IMR-90 (cell line): ENCODE results near the gene THAP9. TPM values are rescaled to one million over a fixed set of nuclear protein-coding genes. Genes with fewer than 3 reads are reported as not detected.

Experiments used
- ATAC-seq: fragments of 200-7000 bp; cut with Tn5 transposase; 2 replicates; pipeline ENCODE4 v1.9.1; 2020; ENCODE audit warnings: low read depth, mild to moderate bottlenecking, moderate library complexity
- BruUV-seq: library from RNA; stranded (reverse); fragments of 400-500 nt; replicated peaks from 2 replicates; lab custom pipeline; 2021; lab: Mats Ljungman, UMichigan
- CTCF ChIA-PET: fragments of 300-600 bp; formaldehyde crosslinking; extraction: SDS; loops from one replicate; lab custom pipeline; 2021; ENCODE audit warnings: antibody characterized with exemption; lab: Yijun Ruan, JAX
- POLR2A ChIA-PET: fragments of 300-600 bp; sonication (Branson Sonifier 250); formaldehyde crosslinking; loops from one replicate; lab custom pipeline; 2022; ENCODE audit warnings: antibody characterized with exemption; ENCODE audit not compliant: unreplicated experiment; lab: Charles Lee
- DNase-seq: peaks from one replicate; pipeline ENCODE4 v3.0.0; 2013
- H2AFZ ChIP-seq: replicated peaks from 2 replicates; pipeline ENCODE3; 2013; ENCODE audit warnings: low read length, mild to moderate bottlenecking; ENCODE audit not compliant: poor library complexity
- H2AK5ac ChIP-seq: 2 replicates; pipeline ENCODE4 v1.6.1; 2013; ENCODE audit warnings: low read depth, low read length, inconsistent platforms
- H2AK9ac ChIP-seq: replicated peaks from 2 replicates; pipeline ENCODE3; 2013; ENCODE audit warnings: mild to moderate bottlenecking, low read depth, low read length, moderate library complexity; ENCODE audit not compliant: poor library complexity
- H2BK120ac ChIP-seq: 2 replicates; pipeline ENCODE4 v1.6.1; 2013; ENCODE audit warnings: low read depth, low read length, inconsistent platforms
- H2BK15ac ChIP-seq: 3 replicates; pipeline ENCODE4 v1.6.1; 2013; ENCODE audit warnings: low read depth, low read length, inconsistent platforms
- H2BK20ac ChIP-seq: 2 replicates; pipeline ENCODE4 v1.6.1; 2013; ENCODE audit warnings: low read depth, mild to moderate bottlenecking, inconsistent platforms, low read length, moderate library complexity
- H2BK5ac ChIP-seq: 2 replicates; pipeline ENCODE4 v1.6.1; 2013; ENCODE audit warnings: mild to moderate bottlenecking, low read depth, low read length, inconsistent platforms; ENCODE audit not compliant: poor library complexity, severe bottlenecking
- H3K14ac ChIP-seq: replicated peaks from 2 replicates; pipeline ENCODE4 v1.6.1; 2013; ENCODE audit warnings: low read depth, low read length, inconsistent platforms
- H3K18ac ChIP-seq: 2 replicates; pipeline ENCODE4 v1.6.1; 2013; ENCODE audit warnings: low read depth, low read length, control low read depth
- H3K23ac ChIP-seq: 2 replicates; pipeline ENCODE4 v1.6.1; 2013; ENCODE audit warnings: low read depth, low read length, inconsistent platforms
- H3K27ac ChIP-seq: 2 replicates; pipeline ENCODE4 v1.5.1; 2013; ENCODE audit warnings: mild to moderate bottlenecking, control low read depth, low read length; ENCODE audit not compliant: insufficient read depth
- H3K27me3 ChIP-seq: 2 replicates; pipeline ENCODE4 v1.6.1; 2013; ENCODE audit warnings: low read length; ENCODE audit not compliant: control insufficient read depth, insufficient read depth
- H3K36me3 ChIP-seq: 2 replicates; pipeline ENCODE4 v1.6.1; 2013; ENCODE audit warnings: low read length, mixed read lengths; ENCODE audit not compliant: control insufficient read depth, insufficient read depth
- H3K4ac ChIP-seq: 2 replicates; pipeline ENCODE4 v1.6.1; 2013; ENCODE audit warnings: low read depth, low read length, inconsistent platforms
- H3K4me1 ChIP-seq: 2 replicates; pipeline ENCODE4 v1.6.1; 2013; ENCODE audit warnings: low read length, mixed read lengths; ENCODE audit not compliant: control insufficient read depth, insufficient read depth
- H3K4me2 ChIP-seq: 2 replicates; pipeline ENCODE4 v1.6.1; 2013; ENCODE audit warnings: low read depth, mild to moderate bottlenecking, control low read depth, low read length, moderate library complexity
- H3K4me3 ChIP-seq: 2 replicates; pipeline ENCODE4 v1.5.1; 2013; ENCODE audit warnings: low read depth, mild to moderate bottlenecking, control low read depth, low read length, moderate library complexity; ENCODE audit not compliant: insufficient read depth
- H3K56ac ChIP-seq: 2 replicates; pipeline ENCODE4 v1.6.1; 2013; ENCODE audit warnings: low read length, inconsistent platforms; ENCODE audit not compliant: insufficient read depth; ENCODE audit errors: extremely low read depth
- H3K79me1 ChIP-seq, 2 experiments: 2 replicates each; pipeline ENCODE4 v1.6.1; 2013; ENCODE audit warnings: low read length in 2 of 2, inconsistent platforms in 1 of 2, low read depth in 1 of 2
- H3K9ac ChIP-seq: 2 replicates; pipeline ENCODE4 v1.6.1; 2013; ENCODE audit warnings: low read depth, low read length, control low read depth
- H3K9me1 ChIP-seq: 2 replicates; pipeline ENCODE4 v1.6.1; 2013; ENCODE audit warnings: low read length, inconsistent platforms; ENCODE audit not compliant: insufficient read depth
- H3K9me3 ChIP-seq: 2 replicates; pipeline ENCODE4 v1.6.1; 2013; ENCODE audit warnings: low read length; ENCODE audit not compliant: control insufficient read depth, insufficient read depth
- H4K20me1 ChIP-seq: 2 replicates; pipeline ENCODE4 v1.6.1; 2013; ENCODE audit warnings: low read length, inconsistent platforms; ENCODE audit not compliant: insufficient read depth
- H4K5ac ChIP-seq: 2 replicates; pipeline ENCODE4 v1.6.1; 2013; ENCODE audit warnings: mild to moderate bottlenecking, low read depth, low read length, control low read depth
- H4K8ac ChIP-seq, 2 experiments: 2 replicates each; pipeline ENCODE4 v1.6.1; 2013; ENCODE audit warnings: low read depth in 2 of 2, low read length in 2 of 2, control low read depth in 1 of 2, inconsistent platforms in 1 of 2
- H4K91ac ChIP-seq: 2 replicates; pipeline ENCODE4 v1.6.1; 2013; ENCODE audit warnings: low read depth, low read length, inconsistent platforms; ENCODE audit not compliant: insufficient read depth
- BHLHE40 ChIP-seq: fragments of 150-350 bp; IDR thresholded peaks from 2 replicates; pipeline ENCODE4 v1.6.1; 2016; ENCODE audit warnings: mild to moderate bottlenecking, low read depth, low read length
- MAFK ChIP-seq: IDR thresholded peaks from 2 replicates; pipeline ENCODE4 v1.6.1; 2012; ENCODE audit warnings: low read depth, low read length, improper control_type of control experiment
- MAZ ChIP-seq: IDR thresholded peaks from 2 replicates; pipeline ENCODE4 v1.6.1; 2012; ENCODE audit warnings: low read depth, mild to moderate bottlenecking, low read length, improper control_type of control experiment, moderate library complexity, borderline replicate concordance
- POLR2A ChIP-seq: IDR thresholded peaks from 2 replicates; pipeline ENCODE4 v1.6.1; 2012; ENCODE audit warnings: mild to moderate bottlenecking, low read depth, low read length
- RAD21 ChIP-seq: IDR thresholded peaks from 2 replicates; pipeline ENCODE4 v1.6.1; 2012; ENCODE audit warnings: low read length, improper control_type of control experiment
- RCOR1 ChIP-seq: IDR thresholded peaks from 2 replicates; pipeline ENCODE4 v1.6.1; 2012; ENCODE audit warnings: mild to moderate bottlenecking, low read length, improper control_type of control experiment; ENCODE audit not compliant: insufficient replicate concordance
- WGBS, 2 experiments: methylation state at CpG; one replicate each; pipeline versions ENCODE4 v1.1.5 to v1.1.7; 2013; ENCODE audit warnings: missing lambda C conversion rate in 2 of 2; ENCODE audit not compliant: insufficient read length in 1 of 2; ENCODE audit errors: extremely low coverage in 2 of 2; 5-methylcytosine and 5-hydroxymethylcytosine counted together
- dilution Hi-C: fragments of 300-500 bp; cut with HindIII; formaldehyde crosslinking; loops from one replicate; pipeline ENCODE4 v1.14.3; 2018; ENCODE audit warnings: low sequenced_read_pairs; ENCODE audit not compliant: unreplicated experiment
- in situ Hi-C: fragments of 300-500 bp; cut with MboI; formaldehyde crosslinking; loops from 3 replicates; pipeline ENCODE4 v1.14.3; 2019; ENCODE audit warnings: low sequenced_read_pairs, inconsistent platforms, mixed read lengths
- intact Hi-C: fragments of 100-400 bp; cut with micrococcal nuclease; formaldehyde crosslinking; loops from 2 replicates; pipeline ENCODE4 v1.10.0; 2022
- polyA plus RNA-seq, 3 experiments: library from polyadenylated mRNA; depleted of rRNA; stranded (reverse); fragments of >200 nt; gene quantifications; 2 replicates each; pipeline ENCODE4 v1.2.3, GENCODE V29; 2012; ENCODE audit warnings: low replicate concordance in 1 of 3
- total RNA-seq: library from RNA; depleted of rRNA; stranded (reverse); fragments of >200 nt; gene quantifications from 2 replicates; pipeline ENCODE4 v1.2.3, GENCODE V29; 2012
- TF ChIP-seq, protein P1 (sequence below): fragments of 150-350 bp; IDR thresholded peaks from 2 replicates; pipeline ENCODE4 v1.6.1; 2017; ENCODE audit warnings: mild to moderate bottlenecking, antibody characterized with exemption, low read length, low read depth
- TF ChIP-seq, protein P2 (sequence below): conservative IDR thresholded peaks from 2 replicates; pipeline ENCODE4 v1.5.1; 2012; ENCODE audit warnings: mild to moderate bottlenecking, low read depth, low read length, improper control_type of control experiment
- TF ChIP-seq, protein P3 (sequence below): fragments of 150-350 bp; IDR thresholded peaks from 2 replicates; pipeline ENCODE4 v1.6.1; 2016; ENCODE audit warnings: low read depth, mild to moderate bottlenecking, low read length, moderate library complexity, borderline replicate concordance

THAP9 gene
- total and polyA plus RNA-seq, 2 of the 4 experiments (the other 2 are of a cell fraction): 0.86 to 2.9 TPM

DNA sequence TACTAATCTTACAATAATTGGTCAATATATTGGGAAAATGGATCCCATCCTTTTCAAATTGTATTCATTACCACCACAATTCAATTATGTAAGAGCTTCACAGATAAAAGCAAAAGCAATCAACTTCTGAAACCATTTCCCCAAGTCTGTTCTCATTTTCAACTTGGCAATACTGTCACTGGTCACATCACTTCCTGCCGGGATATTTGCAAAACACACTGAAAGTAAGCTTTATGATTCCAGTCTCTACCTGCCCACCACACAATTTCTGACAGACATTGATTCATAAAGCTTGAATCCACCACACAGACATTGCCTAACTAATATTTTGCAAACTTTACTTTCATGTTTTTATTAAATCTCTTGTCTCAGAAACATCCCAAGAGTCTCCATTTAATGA is 56.5 kb downstream of the THAP9 start:
- Histone ChIP-seq H2BK20ac (no peak overlapping the region), H4K5ac (no peak overlapping the region), H3K27me3 (no peaks in the 10 kb centered on the region), H3K18ac (no peak overlapping the region), H3K14ac (no peak overlapping the region), H3K56ac (no peak overlapping the region), H3K9me3 (no peaks in the 10 kb centered on the region), H4K91ac (no peak overlapping the region), H3K4me1 (no peaks in the 10 kb centered on the region), H4K8ac (no peak overlapping the region), H3K4ac (no peak overlapping the region), H2AK9ac (no peak overlapping the region), H3K4me2 (no peak overlapping the region), H3K36me3 (peaks cover 5% of the 10 kb centered on the region), H2BK15ac (no peak overlapping the region), H2AK5ac (no peak overlapping the region), H4K20me1 (no peaks in the 10 kb centered on the region), H3K9me1 (no peaks in the 10 kb centered on the region; the same call in 1 of the 2 replicates), H2BK5ac (no peak overlapping the region), H2AFZ (no peak overlapping the region), H3K79me1 (peaks cover 19 to 24% of the 10 kb centered on the region in 2 experiments), H3K27ac (no peak overlapping the region), H3K4me3 (no peak overlapping the region), H2BK120ac (no peak overlapping the region), H3K9ac (no peak overlapping the region), H3K23ac (no peak overlapping the region)
- DNase-seq: no peak
- BruUV-seq: no TSS peak
- intact Hi-C loops: no loop called here
- TF ChIP-seq, protein P1, sequence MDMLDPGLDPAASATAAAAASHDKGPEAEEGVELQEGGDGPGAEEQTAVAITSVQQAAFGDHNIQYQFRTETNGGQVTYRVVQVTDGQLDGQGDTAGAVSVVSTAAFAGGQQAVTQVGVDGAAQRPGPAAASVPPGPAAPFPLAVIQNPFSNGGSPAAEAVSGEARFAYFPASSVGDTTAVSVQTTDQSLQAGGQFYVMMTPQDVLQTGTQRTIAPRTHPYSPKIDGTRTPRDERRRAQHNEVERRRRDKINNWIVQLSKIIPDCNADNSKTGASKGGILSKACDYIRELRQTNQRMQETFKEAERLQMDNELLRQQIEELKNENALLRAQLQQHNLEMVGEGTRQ: no peak
- no peak for TF ChIP-seq MAFK
- TF ChIP-seq RCOR1: no peak
- no peak for TF ChIP-seq MAZ
- no peak for TF ChIP-seq BHLHE40
- no peak for TF ChIP-seq POLR2A
- TF ChIP-seq, protein P2, sequence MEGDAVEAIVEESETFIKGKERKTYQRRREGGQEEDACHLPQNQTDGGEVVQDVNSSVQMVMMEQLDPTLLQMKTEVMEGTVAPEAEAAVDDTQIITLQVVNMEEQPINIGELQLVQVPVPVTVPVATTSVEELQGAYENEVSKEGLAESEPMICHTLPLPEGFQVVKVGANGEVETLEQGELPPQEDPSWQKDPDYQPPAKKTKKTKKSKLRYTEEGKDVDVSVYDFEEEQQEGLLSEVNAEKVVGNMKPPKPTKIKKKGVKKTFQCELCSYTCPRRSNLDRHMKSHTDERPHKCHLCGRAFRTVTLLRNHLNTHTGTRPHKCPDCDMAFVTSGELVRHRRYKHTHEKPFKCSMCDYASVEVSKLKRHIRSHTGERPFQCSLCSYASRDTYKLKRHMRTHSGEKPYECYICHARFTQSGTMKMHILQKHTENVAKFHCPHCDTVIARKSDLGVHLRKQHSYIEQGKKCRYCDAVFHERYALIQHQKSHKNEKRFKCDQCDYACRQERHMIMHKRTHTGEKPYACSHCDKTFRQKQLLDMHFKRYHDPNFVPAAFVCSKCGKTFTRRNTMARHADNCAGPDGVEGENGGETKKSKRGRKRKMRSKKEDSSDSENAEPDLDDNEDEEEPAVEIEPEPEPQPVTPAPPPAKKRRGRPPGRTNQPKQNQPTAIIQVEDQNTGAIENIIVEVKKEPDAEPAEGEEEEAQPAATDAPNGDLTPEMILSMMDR: no peak
- TF ChIP-seq, protein P3, sequence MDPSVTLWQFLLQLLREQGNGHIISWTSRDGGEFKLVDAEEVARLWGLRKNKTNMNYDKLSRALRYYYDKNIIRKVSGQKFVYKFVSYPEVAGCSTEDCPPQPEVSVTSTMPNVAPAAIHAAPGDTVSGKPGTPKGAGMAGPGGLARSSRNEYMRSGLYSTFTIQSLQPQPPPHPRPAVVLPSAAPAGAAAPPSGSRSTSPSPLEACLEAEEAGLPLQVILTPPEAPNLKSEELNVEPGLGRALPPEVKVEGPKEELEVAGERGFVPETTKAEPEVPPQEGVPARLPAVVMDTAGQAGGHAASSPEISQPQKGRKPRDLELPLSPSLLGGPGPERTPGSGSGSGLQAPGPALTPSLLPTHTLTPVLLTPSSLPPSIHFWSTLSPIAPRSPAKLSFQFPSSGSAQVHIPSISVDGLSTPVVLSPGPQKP: no peak
- TF ChIP-seq RAD21: no peak
- CTCF ChIA-PET: interaction anchor here (0.8 kb wide), 1 partner anchor 22 kb away, joined by 3 read pairs; no protein-coding TSS in a partner anchor
- 86% methylated on average over 1 of the region's 1 CpG; no CpG with 5 or more reads in 1 of the 2 experiments for WGBS, 2 experiments
- POLR2A ChIA-PET: no interaction called here
- dilution Hi-C loops: no loop called here
- no peak for ATAC-seq
- in situ Hi-C loops: no loop called here
